ENCODE results near the gene EZH2.

Gene EZH2

GRCh38 chr7:148884049-148884298, at the start of gene EZH2:
Gene EZH2, minus strand, starts transcription at chr7:148884291. Its CDS starts 36,993 bp downstream, at chr7:148847298.
- DNase-seq (ENCODE audit: extremely low read depth in 1 of 2, low read depth in 1 of 2), result peak in 1 of 2 donors; percentile 10

GRCh38 chr7:148931470-148931869, 47.4 kb upstream of the EZH2 start:
- DNase-seq (ENCODE audit: extremely low read depth in 1 of 2, low read depth in 1 of 2), result no peak

DNA sequence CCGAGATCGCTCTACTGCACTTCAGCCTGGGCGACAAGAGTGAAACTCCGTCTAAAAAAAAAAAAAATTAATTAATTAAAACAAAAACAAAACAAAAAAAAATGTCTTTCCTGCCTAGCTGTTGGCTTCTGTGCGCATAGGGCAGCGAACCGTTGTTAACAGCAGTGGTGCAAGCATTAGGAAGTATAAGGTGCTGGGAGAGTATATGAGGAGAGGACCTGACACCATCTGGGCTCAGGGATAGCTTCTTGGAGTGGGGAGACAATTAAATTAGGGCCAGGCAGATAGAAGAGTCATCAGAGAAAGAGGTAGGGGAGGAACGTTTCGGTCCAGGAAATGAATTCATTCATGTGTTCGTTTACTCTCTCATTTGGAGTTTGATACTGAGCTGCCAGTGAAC, 46.2 kb upstream of the EZH2 start:
- no peak for DNase-seq (ENCODE audit: extremely low read depth in 1 of 2, low read depth in 1 of 2)

DNA sequence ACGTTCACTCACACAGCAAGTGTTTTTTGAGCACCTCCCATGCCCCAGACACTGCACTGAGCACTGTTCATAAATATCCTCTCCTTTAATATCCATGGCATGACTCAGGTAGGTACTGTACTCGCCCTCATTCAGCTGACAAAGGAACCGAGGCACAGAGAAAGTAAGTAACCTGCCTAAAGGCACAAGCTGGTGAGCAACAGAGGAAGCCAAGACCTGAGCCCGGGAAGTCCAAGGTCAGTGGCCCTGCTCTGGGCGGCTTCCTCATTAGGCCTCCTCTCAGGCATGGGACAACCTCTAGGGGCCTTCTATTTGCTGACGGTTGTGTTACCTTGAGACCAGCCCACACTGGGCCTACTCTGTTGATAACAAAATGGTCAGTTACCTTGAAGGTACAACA, 45.1 kb upstream of the EZH2 start:
- DNase-seq (ENCODE audit: extremely low read depth in 1 of 2, low read depth in 1 of 2), result no peak

DNA sequence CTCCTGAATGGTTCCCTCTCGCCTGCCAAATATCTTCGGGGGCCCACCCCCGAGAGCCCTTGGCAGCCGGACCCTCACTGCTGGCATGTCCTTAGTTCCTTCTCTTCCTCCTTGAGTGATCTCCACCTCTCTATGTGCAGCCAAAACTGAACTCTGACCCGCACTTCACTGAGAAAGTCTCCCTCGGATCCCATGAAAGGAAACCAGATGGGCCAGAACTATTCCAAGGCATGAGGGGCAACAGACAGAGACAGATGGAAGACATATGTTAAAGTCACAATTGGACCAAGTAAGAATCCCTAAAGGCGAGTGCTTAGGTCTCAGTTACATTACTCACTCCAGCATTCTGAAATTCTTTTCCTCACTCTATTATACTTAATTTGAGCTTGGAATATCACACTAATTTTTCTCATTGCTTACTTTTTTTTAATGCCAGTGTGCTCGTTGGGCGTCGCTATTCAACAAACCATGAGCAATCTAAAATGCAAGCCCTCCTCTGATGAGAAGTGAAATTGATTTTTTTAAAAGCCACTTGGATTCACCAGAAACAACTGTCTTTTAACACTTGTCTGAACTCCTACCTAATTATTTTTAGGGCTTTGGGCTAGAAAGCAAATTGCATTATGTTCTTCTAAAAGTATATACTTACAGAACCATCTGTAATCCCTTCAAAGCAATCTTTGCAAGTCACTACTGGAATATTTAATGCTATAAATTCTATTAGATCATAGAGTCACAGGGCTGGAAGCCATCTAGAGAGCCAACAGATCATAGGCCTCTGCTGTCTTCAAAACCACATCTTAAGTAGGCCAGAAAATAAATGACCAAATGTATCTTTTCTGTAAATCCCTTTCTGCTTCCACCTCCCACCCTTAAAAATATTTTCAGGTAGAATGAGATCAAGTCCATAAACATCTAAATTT, 43.3 kb upstream of the EZH2 start:
- DNase-seq (ENCODE audit: extremely low read depth in 1 of 2, low read depth in 1 of 2), result no peak

DNA sequence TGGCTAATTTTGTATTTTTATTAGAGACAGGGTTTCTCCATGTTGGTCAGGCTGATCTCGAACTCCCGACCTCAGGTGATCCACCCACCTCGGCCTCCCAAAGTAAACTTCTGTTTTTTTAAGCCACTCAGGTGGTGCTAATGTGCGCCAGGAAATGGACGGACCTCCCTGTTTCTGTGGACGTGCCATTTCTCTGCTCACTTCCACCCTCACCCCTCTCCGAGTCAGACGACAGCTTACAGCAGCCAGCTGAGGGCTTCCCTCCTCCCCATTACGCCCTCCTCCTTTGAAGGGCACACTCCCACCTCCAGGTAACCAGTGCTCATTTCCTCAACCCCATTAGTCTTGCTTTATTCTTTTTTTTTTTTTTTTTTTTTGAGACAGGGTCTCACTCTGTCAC, 41.7 kb upstream of the EZH2 start:
- DNase-seq (ENCODE audit: extremely low read depth in 1 of 2, low read depth in 1 of 2), result no peak

DNA sequence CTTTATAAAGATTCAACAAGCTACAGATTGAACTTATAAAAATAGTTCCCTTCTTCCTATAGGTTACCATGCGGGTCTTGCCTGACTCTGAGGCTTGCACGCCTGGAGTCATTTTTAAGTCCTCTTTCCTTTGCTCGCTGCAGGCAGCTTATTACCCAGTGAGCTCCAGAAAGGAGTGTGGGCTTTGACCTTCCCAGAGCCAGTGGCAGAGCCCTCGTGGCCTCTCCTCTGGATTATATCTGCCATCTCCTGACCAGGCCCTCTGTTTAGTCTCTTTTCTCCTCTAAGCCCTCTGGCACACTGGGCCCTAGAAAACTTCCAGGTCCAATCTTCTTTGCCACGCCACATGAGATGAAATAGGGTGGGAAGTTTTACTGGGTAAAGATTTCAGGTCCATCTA, 39.9 kb upstream of the EZH2 start:
- no peak for DNase-seq (ENCODE audit: extremely low read depth in 1 of 2, low read depth in 1 of 2)

DNA sequence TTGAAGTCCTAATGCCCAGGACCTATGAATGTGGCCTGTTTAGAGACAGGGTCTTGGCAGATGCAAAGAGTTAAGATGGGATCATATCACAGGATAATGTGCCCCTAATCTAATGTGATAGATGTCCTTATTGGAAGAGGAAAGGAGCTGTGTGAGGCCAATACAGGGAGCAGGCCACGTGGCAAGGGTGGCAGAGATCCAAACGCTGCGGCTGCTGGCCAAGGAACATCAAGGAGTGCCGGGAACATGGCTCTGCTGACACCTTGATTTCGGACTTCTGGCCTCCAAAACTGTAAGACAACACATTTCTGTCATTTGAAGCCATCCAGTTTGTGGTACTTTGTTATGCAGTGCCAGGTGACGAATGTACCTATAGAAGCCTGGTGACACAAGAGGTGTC, 37.7 kb upstream of the EZH2 start:
- no peak for DNase-seq (ENCODE audit: extremely low read depth in 1 of 2, low read depth in 1 of 2)

DNA sequence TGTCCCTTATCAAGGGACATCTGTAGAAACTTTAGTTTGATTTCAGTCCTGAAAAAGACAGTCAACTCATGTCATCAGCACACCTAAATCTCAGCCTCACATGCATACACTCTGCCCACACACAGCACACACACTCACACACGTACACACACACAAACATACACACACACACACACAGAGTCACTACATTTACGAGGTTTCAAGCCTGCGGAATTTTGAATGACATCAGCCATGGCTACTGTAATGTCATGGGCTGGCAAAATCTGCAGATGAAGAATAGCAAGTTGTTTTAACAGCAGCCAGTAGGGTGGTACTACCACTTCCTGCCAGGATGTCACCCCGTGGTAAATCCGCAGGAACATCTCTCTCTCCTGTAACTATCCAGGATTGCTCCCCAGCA, 37.1 kb upstream of the EZH2 start:
- no peak for DNase-seq (ENCODE audit: extremely low read depth in 1 of 2, low read depth in 1 of 2)

DNA sequence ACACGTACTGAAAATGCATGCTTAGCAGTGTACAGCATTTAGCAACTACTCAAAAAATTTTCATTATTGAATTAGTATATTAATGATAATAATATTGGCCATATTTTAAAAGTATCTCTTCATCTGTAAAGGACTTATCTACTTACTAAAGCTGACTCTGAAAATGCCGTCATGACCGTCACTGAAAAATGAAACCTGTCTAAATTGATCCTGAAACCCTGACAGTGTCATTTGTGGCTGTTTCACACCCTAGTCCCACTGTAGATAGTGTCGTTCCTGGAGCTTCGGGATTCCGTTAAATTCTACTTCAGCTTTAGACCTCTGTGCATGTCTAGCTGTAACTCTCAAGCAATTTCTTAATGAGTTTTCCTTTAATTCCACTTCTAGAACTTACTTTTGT, 35.8 kb upstream of the EZH2 start:
- DNase-seq (ENCODE audit: extremely low read depth in 1 of 2, low read depth in 1 of 2), result no peak

DNA sequence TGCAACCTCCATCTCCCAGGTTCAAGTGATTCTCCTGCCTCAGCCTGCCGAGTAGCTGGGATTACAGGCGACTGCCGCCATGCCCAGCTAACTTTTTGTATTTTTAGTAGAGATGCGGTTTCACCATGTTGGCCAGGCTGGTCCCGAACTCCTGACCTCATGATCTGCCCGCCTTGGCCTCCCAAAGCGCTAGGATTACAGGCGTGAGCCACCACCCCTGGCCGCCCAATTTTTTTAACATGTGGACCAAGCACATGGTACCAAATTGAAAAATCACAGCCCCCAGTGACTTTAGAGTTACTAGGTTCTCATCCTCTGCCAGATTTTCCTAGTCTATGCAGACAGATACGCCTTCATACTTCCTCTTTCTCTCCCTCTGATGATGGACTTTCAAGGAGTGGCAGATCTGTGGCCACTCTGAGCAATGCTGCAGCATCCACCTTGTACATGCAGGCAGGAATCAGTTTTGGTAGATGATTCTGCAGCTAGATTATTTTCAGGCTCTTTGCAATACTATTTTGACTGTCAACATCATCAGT, 34.0 kb upstream of the EZH2 start:
- no peak for DNase-seq (ENCODE audit: extremely low read depth in 1 of 2, low read depth in 1 of 2)

DNA sequence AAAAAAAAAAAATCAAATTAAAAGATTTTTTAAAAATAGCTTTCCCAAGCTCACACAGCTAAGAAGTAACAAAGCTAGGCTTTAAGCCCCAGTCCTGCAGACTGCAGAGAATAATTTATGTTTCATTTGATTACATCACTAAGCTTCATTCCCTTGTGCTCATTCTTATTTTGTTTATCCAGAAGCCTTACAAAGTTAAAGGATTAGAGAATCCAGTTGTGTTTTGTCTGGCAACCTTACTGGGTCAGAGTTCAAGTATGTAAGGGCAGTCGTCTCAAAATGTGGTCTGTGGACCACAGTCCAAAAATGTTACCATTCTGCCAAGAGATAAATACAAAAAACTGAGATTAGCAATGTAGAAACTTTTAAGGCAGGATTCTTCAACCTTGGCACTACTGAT, 32.1 kb upstream of the EZH2 start:
- no peak for DNase-seq (ENCODE audit: extremely low read depth in 1 of 2, low read depth in 1 of 2)

DNA sequence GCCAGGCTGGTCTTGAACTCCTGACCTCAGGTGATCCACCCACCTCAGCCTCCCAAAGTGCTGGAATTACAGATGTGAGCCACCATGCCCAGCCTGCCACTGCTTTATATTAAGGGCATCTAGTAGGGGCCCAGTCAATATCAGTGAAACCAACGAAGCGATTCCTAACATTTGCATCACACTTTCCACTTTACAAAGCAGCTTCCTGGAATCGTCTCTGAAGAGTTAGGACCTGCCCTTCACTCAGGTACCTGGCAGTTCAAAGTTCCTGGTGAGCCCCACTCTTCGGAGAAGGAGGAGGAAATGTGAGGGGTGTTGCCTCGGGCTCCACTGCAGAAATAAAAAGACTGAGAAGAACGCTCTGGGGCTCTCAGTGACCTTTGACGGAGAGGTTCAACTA, 31.1 kb upstream of the EZH2 start:
- no peak for DNase-seq (ENCODE audit: extremely low read depth in 1 of 2, low read depth in 1 of 2)

DNA sequence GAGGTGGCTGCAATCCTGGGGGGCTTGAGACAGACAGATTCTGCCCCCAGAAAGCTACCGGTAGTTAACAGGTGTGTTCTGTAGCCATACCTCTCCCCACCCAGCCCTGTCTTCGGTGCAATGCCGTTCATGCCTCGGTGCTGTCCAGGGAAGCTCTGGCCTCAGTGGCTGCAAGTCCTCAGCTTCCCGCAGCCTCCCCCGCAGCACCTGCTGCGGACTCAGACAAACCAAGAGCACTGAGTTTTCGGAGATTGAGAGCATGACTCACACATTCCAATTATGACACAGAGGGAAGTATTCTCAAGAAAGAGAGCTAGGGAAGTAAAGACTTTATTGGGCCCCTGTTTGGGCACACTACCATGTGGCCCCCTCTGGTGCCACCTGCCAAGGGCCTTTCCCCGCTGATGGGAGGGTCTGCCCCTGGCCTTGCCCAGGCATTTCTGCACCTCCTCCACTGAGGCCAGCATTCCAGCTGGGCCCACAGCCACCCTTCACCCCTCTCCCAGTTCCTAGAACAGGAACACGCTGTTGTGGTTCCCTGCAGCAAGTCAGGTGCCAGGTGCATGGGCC, 30.2 kb upstream of the EZH2 start:
- DNase-seq (ENCODE audit: extremely low read depth in 1 of 2, low read depth in 1 of 2), result peak; percentile 46 to 56

- DNase-seq (ENCODE audit: extremely low read depth in 1 of 2, low read depth in 1 of 2), result peak in 1 of 2 donors; percentile 56
Measured at GRCh38 chr7:148912758-148913541, 28.9 kb upstream of the EZH2 start.

DNA sequence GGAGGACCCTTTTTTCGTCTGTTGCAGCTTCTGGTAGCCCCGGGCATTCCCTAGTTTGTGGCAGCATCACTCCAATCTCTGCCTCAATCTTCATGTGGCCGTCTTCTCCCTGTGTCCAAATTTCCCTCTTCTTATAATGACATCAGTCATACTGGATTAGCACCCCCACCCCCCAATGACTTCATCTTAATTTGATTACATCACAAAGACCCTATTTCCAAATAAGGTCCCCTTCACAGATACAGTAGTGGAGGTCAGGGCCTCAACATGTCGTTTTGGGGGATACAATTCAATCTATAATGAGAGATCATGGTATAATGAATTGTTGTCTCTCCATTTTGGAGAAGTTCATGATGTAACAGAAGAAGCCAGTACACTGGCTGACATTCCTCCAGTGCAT, 28.1 kb upstream of the EZH2 start:
- DNase-seq (ENCODE audit: extremely low read depth in 1 of 2, low read depth in 1 of 2), result no peak

DNA sequence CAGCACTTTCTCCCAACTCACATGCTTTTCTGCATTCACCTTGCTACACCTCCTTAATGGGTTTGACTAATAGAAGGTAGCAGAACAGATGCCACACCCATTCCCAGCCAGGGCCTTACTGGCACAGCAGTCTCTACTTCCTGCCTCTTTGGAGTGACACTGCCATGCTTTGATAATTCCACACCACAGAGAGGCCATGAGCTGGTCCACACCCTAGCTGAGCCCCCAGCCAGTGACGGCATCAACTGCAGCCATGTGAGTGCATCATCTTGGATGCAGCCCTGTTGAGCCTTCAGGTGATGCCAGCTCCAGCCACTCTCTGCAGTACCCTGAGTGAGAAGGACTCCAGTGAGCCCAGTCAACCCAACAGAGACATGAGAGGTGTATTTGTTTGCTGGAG, 27.5 kb upstream of the EZH2 start:
- no peak for DNase-seq (ENCODE audit: extremely low read depth in 1 of 2, low read depth in 1 of 2)

DNA sequence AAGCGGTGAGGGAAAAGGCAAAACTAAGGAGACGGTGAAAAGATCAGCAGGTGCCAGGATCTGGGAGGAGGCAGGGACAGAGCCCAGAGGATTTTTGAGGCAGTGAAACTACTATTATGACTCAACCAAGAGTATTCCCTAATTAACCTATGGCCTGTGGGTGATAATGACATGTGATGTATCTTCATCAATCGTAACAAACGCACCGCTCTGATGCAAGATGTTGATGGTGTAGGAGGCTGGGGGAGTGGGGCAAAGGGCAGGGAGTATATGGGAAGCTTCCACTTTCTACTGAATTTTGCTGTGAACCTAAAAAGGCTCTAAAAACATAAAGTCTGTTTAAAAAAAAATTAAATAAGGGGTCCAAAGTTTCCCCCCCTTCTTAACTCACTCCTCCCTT, 25.5 kb upstream of the EZH2 start:
- DNase-seq (ENCODE audit: extremely low read depth in 1 of 2, low read depth in 1 of 2), result no peak

GRCh38 chr7:148906707-148907498, 22.8 kb upstream of the EZH2 start:
- no peak for DNase-seq (ENCODE audit: extremely low read depth in 1 of 2, low read depth in 1 of 2)

GRCh38 chr7:148905093-148905666, 21.1 kb upstream of the EZH2 start:
- no peak for DNase-seq (ENCODE audit: extremely low read depth in 1 of 2, low read depth in 1 of 2)

GRCh38 chr7:148903504-148903903, 19.4 kb upstream of the EZH2 start:
- DNase-seq (ENCODE audit: extremely low read depth in 1 of 2, low read depth in 1 of 2), result no peak
